ENCODE data around the gene IL7R.

IL7R gene

GRCh38 chr5:35832762-35833161, 23.9 kb upstream of the IL7R start:
- TF ChIP-seq USF1 (IDR thresholded peaks at IDR 0.05), result no peak
- TF ChIP-seq EGR1 (IDR thresholded peaks at IDR 0.05), result no peak
- TF ChIP-seq EP300 (IDR thresholded peaks at IDR 0.05; ENCODE audit: borderline replicate concordance), result no peak
- TF ChIP-seq TAF1 (IDR thresholded peaks at IDR 0.05; ENCODE audit: low read depth), result no peak
- no peak for TF ChIP-seq REST (IDR thresholded peaks at IDR 0.05; ENCODE audit: low read depth)
- TF ChIP-seq NFIC (IDR thresholded peaks at IDR 0.05), result no peak
- no peak for TF ChIP-seq TCF12 (IDR thresholded peaks at IDR 0.05; ENCODE audit: low read depth)
- no peak for TF ChIP-seq FOXM1 (IDR thresholded peaks at IDR 0.05; ENCODE audit: borderline replicate concordance, low read depth)
- no peak for TF ChIP-seq YY1 (IDR thresholded peaks at IDR 0.05; ENCODE audit: low read depth)
- TF ChIP-seq TEAD4 (IDR thresholded peaks at IDR 0.05), result no peak
- TF ChIP-seq CREB1 (IDR thresholded peaks at IDR 0.05; ENCODE audit: low read depth), result no peak

- TF ChIP-seq REST (IDR thresholded peaks at IDR 0.05; ENCODE audit: low read depth), result no peak
- TF ChIP-seq RAD21 (IDR thresholded peaks at IDR 0.05; ENCODE audit: low read depth), result no peak
- TF ChIP-seq NFIC (IDR thresholded peaks at IDR 0.05), result no peak
- no peak for TF ChIP-seq FOXM1 (IDR thresholded peaks at IDR 0.05; ENCODE audit: borderline replicate concordance, low read depth)
- TF ChIP-seq EGR1 (IDR thresholded peaks at IDR 0.05), result no peak
- no peak for TF ChIP-seq EP300 (IDR thresholded peaks at IDR 0.05; ENCODE audit: borderline replicate concordance)
- TF ChIP-seq CEBPB (IDR thresholded peaks at IDR 0.05), result no peak
Measured at GRCh38 chr5:35833224-35833623, 23.5 kb upstream of the IL7R start.

- TF ChIP-seq TAF1 (IDR thresholded peaks at IDR 0.05; ENCODE audit: low read depth) (no peak), ZBTB7A (IDR thresholded peaks at IDR 0.05; ENCODE audit: low read depth) (no peak), CREB1 (IDR thresholded peaks at IDR 0.05; ENCODE audit: low read depth) (no peak), RAD21 (IDR thresholded peaks at IDR 0.05; ENCODE audit: low read depth) (no peak), REST (IDR thresholded peaks at IDR 0.05; ENCODE audit: low read depth) (no peak), EP300 (IDR thresholded peaks at IDR 0.05; ENCODE audit: borderline replicate concordance) (no peak), YY1 (IDR thresholded peaks at IDR 0.05; ENCODE audit: low read depth) (no peak), USF1 (IDR thresholded peaks at IDR 0.05) (no peak), TEAD4 (IDR thresholded peaks at IDR 0.05) (no peak), NFIC (IDR thresholded peaks at IDR 0.05) (no peak), CEBPB (IDR thresholded peaks at IDR 0.05) (no peak), TCF12 (IDR thresholded peaks at IDR 0.05; ENCODE audit: low read depth) (no peak), EGR1 (IDR thresholded peaks at IDR 0.05) (no peak), FOXM1 (IDR thresholded peaks at IDR 0.05; ENCODE audit: borderline replicate concordance, low read depth) (no peak), MAX (IDR thresholded peaks at IDR 0.05) (no peak)
Measured at GRCh38 chr5:35835796-35836742, 20.6 kb upstream of the IL7R start.

- TF ChIP-seq MAX (IDR thresholded peaks at IDR 0.05) (no peak), RAD21 (IDR thresholded peaks at IDR 0.05; ENCODE audit: low read depth) (no peak), REST (IDR thresholded peaks at IDR 0.05; ENCODE audit: low read depth) (no peak), USF1 (IDR thresholded peaks at IDR 0.05) (no peak), NFIC (IDR thresholded peaks at IDR 0.05) (no peak), FOXM1 (IDR thresholded peaks at IDR 0.05; ENCODE audit: borderline replicate concordance, low read depth) (no peak), CREB1 (IDR thresholded peaks at IDR 0.05; ENCODE audit: low read depth) (no peak), EP300 (IDR thresholded peaks at IDR 0.05; ENCODE audit: borderline replicate concordance) (no peak), TEAD4 (IDR thresholded peaks at IDR 0.05) (no peak), CEBPB (IDR thresholded peaks at IDR 0.05) (no peak), EGR1 (IDR thresholded peaks at IDR 0.05) (no peak), TAF1 (IDR thresholded peaks at IDR 0.05; ENCODE audit: low read depth) (no peak), YY1 (IDR thresholded peaks at IDR 0.05; ENCODE audit: low read depth) (no peak), ZBTB7A (IDR thresholded peaks at IDR 0.05; ENCODE audit: low read depth) (no peak)
Measured at GRCh38 chr5:35838370-35839042, 18.2 kb upstream of the IL7R start.

All from Ishikawa (cell line).